NCI-H774 (cell line): ENCODE data around the gene RBM20.

Experiments used
- DNase-seq: peaks from one replicate; lab custom pipeline; 2025; lab: John Stamatoyannopoulos, UW

Gene RBM20

DNA sequence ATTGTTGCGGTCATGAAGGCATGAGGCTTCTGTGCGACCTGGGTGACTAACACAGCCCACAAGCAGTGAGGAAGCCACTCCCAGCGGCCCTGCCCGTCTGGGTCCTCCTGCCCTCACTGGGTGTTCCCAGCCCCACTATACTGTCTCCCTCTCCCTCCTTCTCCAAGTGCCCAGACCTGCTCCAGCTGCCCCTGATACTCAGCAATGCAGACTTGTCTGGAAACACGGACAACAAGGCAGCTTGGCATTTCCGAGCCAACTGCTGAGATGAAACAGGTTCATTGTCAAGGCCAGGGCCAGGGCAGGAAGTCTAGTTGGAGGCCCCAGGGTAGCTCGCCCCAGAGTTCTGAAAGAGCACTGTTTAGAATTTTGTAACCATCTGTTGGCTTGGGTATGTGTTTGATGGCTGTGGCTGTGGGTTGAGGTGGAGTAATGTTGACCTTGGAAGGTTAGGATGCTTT, 95.7 kb downstream of the RBM20 start:
- no peak for DNase-seq

GRCh38 chr10:110742801-110743200, 98.7 kb downstream of the RBM20 start:
- no peak for DNase-seq

GRCh38 chr10:110744782-110745181, 100.6 kb downstream of the RBM20 start:
- DNase-seq = no peak

DNA sequence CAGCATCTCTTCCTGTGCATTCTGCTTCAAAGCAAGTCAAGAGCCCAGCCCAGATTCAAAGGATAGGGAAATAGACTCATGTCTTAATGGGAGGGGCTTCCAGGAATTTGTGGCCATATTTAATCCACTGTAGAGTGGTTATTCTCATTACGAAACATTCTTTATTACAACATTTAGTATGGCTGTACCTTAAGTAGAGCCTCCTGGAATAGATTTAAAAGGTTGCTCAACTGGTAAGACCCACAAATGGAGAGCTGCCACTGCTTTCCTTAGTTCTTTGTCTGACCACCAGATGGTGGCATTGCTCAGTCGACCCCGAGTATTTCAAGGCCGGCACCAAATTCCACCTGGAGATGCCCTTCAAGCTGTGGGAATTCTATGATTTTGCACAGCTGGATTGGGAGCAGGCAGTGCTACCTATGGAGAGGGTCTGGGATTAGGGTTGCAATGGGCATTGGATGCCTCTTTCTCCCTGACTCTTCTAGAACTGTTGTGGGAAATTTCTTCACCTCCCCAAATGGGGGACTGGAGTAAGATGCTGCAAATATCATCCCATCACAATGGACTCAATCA, 102.2 kb downstream of the RBM20 start:
- peak; percentile 21 for DNase-seq

GRCh38 chr10:110746969-110747608, 103.0 kb downstream of the RBM20 start:
- DNase-seq = no peak

DNA sequence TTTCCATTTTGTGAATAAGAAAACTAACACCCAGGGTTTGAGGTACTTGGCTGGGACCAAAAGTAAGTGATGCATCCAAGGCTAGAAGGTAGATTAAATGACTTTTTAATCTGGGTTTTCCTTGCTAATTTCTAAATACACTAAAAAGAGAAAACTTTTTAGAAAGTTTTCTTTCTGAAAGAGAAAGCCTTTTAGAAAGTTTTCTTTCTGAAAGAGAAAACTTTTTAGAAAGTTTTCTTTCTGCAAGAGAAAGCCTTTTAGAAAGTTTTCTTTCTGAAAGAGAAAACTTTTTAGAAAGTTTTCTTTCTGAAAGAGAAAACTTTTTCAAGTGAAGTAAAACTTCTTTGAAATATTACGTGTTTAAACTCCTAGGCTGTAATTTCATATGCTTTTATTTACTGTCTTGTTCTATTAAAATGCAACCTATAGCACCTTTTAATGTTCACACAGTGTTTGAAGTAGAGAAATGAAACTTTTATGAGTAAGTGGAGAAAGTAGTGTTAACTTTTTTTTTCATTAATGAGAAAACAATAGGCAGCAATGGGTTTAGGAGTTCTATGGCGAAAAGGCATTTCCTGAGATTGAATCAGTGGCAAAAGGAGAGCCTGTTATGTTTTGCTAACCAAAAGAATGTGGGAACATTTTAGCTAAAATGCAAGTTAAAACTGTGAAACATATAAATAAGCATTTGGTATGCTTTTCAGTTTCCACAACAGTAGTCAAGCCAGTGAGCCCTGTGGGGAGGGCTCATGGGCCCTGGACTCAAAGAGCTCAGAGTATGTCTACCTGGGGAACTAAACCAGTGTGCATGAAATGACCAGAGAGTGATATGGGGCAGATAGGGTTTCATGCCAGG, 103.7 kb downstream of the RBM20 start:
- no peak for DNase-seq

- DNase-seq = no peak
Measured at GRCh38 chr10:110748970-110749369, 104.8 kb downstream of the RBM20 start.

DNA sequence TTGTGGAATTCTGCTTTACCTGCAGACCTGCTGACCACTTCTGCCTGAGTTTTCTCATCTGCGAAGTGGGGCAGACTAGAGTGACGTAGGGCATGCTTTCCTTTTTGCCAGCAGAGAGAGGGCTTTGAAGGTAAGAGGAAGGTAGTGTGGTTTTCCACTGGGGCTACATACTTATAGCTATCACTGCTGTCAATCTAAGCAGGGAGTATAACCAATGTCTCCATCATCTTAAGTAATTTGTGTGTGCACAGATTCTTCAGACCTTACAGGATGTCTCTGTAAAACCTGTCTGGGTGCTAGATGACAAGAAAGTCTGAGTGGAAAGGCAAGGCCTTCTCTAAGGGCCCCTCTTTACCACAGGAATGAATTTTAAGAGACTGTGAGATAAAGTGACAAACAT, 106.8 kb downstream of the RBM20 start:
- DNase-seq = no peak

DNA sequence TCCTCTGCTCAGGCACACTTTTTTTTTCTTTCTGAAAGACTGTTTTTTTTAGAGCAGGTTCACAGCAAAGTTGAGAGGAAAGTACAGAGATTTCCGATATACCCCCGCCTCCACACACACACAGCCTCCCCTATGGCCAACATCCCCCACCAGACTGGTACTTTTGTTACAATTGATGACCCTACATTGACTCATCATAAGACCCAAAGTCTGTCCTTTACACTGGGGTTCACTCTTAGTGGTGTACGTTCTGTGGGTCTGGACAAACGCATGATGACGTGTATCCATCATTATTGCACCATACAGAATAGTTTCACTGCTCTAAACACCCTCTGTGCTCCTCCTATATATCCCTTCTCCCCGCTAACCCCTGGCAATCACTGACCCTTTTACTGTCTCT, 107.7 kb downstream of the RBM20 start:
- DNase-seq = no peak

GRCh38 chr10:110753462-110753861, 109.3 kb downstream of the RBM20 start:
- DNase-seq = no peak

GRCh38 chr10:110754375-110755105, 110.4 kb downstream of the RBM20 start:
- DNase-seq = no peak

DNA sequence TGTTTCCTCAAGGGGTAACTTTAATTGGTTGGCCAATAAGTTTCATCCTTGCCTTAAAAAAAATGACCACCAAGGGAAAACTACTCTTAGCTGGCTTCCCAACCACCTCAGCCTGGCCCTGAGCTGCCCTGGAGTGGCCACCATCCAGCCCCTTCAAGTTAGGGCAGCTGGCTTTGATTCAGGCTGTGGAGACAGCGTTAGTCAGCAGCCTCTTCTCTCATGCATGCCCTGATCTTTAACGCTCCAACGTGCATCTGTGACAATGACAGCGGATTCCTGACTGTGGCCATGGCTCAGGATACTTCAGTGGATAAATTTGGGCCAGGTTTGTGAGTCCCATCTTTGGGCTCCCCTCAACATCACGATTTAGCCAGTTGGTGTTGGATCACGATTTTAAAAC, 111.6 kb downstream of the RBM20 start:
- DNase-seq = no peak

DNA sequence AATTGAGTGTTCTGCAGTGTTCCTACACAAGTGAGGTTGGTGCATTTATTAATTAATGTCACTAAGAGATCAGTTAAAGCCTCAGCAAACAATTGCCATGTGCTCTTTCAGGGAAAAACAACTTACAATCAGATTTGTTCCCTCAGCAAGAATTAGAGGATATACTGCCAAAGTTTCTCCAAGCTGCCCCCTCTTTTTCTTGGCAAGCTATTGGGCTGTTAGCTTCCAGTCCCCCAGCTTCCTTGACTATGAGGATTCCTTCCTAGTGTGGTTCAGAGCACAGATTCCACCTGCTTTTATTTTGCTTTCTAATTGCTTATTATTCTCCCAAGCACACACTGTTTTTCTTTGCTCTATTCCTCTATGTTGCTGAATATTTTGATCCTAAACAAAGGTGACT, 112.7 kb downstream of the RBM20 start:
- no peak for DNase-seq

DNA sequence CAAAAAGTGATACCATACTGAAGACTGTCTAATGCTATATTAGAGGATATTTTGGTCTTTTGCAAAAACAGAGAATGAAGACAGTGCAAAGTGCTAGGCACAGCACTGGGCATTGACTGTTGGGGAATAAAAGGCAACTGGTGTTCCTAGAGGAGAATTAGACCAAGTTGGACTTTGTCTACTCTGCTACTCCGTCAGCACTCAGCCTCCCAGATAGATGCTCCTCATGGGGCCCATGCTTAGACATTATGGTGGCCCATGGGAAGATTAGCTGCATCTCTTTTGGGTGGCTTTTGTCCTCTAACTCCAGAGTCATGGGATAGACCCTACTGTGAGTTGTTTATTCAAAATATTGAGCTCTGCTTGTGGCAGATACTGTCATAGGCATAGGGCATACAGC, 113.5 kb downstream of the RBM20 start:
- no peak for DNase-seq

DNA sequence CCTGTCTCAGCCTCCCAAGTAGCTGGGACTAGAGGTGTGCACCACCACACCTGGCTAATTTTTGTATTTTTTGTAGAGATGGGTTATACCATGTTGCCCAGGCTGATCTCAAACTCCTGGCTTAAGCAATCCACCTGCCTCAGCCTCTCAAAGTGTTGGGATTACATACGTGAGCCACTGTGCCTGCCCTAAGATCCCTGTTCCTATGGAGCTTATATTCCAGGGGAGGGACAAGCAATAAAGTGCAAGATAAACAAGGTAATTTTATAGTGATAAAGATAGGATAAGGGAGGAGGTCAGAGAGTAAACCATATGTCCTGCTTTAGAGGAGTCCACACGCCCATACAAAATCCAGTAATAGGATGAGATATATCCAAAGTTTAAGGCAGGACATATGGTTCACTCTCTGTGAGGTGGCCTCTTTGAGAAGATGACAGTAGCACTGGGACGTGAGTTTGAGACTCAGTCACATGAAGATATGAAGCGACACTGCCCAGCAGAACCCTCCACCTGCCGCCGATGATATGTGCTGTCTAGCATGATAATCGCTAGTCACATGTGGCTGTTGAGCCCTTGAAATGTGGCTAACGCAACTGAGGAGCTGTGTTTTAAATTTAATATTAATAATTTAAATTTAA, 114.1 kb downstream of the RBM20 start:
- no peak for DNase-seq

GRCh38 chr10:110758898-110759297, 114.8 kb downstream of the RBM20 start:
- no peak for DNase-seq

DNA sequence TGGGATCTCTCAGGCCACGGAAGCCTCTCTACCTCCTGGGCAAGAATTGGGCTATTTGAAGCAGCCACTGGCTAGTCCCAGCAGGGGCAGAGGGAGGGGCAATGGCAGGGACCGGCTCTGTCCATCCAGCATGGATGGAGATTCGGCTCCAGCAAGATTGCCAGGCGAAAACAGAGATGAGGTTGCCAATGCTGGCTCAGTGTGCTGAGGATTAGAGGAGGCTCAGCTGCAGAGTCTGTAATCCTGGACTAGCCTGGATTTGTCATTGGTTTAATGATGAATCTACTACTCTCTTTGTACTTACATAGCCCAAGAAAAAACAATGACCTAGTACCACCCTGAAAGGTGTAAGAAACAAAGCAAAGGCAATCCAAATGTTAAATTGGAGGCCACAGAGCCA, 115.4 kb downstream of the RBM20 start:
- no peak for DNase-seq

GRCh38 chr10:110762109-110762848, 118.1 kb downstream of the RBM20 start:
- DNase-seq = no peak

GRCh38 chr10:110762849-110763211, 118.7 kb downstream of the RBM20 start:
- DNase-seq = no peak

DNA sequence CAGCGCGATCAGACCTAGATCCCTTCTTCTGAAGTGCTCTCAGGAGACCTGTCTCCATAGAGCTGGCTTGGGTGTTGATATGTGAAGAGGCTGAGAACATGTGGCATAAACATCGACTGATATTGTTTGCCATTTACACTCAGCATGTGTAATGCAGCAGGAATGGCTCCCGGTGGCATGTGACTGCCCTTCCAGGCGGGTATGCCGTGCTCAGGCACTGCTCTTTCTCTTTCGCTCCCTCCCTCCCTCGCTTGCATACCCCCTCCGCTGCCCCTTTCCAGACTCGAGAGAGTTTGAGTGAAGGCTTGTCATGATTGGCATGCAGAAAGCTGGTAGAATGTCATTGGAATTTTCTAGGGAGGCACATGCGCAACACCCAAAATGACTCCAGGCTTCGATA, 120.2 kb downstream of the RBM20 start:
- DNase-seq = no peak

GRCh38 chr10:110764793-110765512, 120.8 kb downstream of the RBM20 start:
- DNase-seq = no peak
